Measurements from ENCODE around the gene SPSB2. TPM values are rescaled to one million over a fixed set of nuclear protein-coding genes. Genes with fewer than 3 reads are reported as not detected.

SPSB2 gene
- total and polyA plus RNA-seq, 9 of the 15 experiments (the other 6 are each of a cell fraction or from before 2014, with no cell fraction given), result 0.10 to 10.6 (median 1.9) TPM

- no peak for TF ChIP-seq STAT6 (CRISPR knock-in tag; IDR thresholded peaks at IDR 0.05)
- TF ChIP-seq RBFOX2 (IDR thresholded peaks at IDR 0.05; ENCODE audit: low read depth, low read length), result peak; percentile 72
- no peak for TF ChIP-seq NCOA2 (IDR thresholded peaks at IDR 0.05; ENCODE audit: partially characterized antibody in 2 of 2)
- no peak for TF ChIP-seq TSC22D4 (tag; IDR thresholded peaks at IDR 0.05)
- no peak for TF ChIP-seq STAT5B (CRISPR knock-in tag; IDR thresholded peaks at IDR 0.05)
- TF ChIP-seq POLR2A (conservative IDR thresholded peaks at IDR 0.05), result peak; percentile 70
- no peak for TF ChIP-seq JUN (IDR thresholded peaks at IDR 0.05; ENCODE audit: borderline replicate concordance, low read depth, low read length)
- no peak for TF ChIP-seq JUN (CRISPR knock-in tag; IDR thresholded peaks at IDR 0.05; ENCODE audit: borderline replicate concordance)
- no peak for TF ChIP-seq ZNF407 (IDR thresholded peaks at IDR 0.05; ENCODE audit: low read depth)
- no peak for TF ChIP-seq NCOA1 (IDR thresholded peaks at IDR 0.05; ENCODE audit: low read depth)
- no peak for TF ChIP-seq EHMT2 (IDR thresholded peaks at IDR 0.05)
- TF ChIP-seq FOXA3 (CRISPR knock-in tag; conservative IDR thresholded peaks at IDR 0.05 in 1 of 2, IDR thresholded peaks at IDR 0.05 in 1 of 2), result no peak
- TF ChIP-seq SUPT5H (IDR thresholded peaks at IDR 0.05), result peak; percentile 63; the same call in 1 of the 2 replicates
- TF ChIP-seq ZNF699 (CRISPR knock-in tag; IDR thresholded peaks at IDR 0.05; ENCODE audit: insufficient replicate concordance), result no peak
- TF ChIP-seq BCL6 (CRISPR knock-in tag; IDR thresholded peaks at IDR 0.05), result no peak
These were observed 1.8 kb downstream of the SPSB2 start (continued) for GRCh38 chr12:6871052-6871957.

Measured in K562 (cell line).